Vagina (tissue), 2 donors: ENCODE data around the gene TMEM222. TPM values are rescaled to one million over a fixed set of nuclear protein-coding genes. Genes with fewer than 3 reads are reported as not detected.

ENCODE experiments used
- DNase-seq, 2 donors: peaks; one replicate each; pipeline ENCODE4 v3.0.0-alpha.2; 2017; ENCODE audit errors: extremely low spot score in 2 of 2
- H3K27ac ChIP-seq: fragments of 200-600 bp; sonication (generic); one replicate; pipeline ENCODE4 v1.5.1; 2019
- H3K27me3 ChIP-seq: fragments of 200-600 bp; sonication (generic); one replicate; pipeline ENCODE4 v1.5.1; 2019
- H3K36me3 ChIP-seq, 2 donors: fragments of 200-600 bp; sonication (generic); one replicate each; pipeline ENCODE4 v1.5.1; 2017 to 2019
- H3K4me1 ChIP-seq: fragments of 200-600 bp; sonication (generic); one replicate; pipeline ENCODE4 v1.5.1; 2019
- H3K4me3 ChIP-seq, 2 donors: fragments of 200-600 bp; sonication (generic); 1 replicate in 1 of 2; 2 replicates in 1 of 2; pipeline ENCODE4 v1.5.1; 2016 to 2019
- H3K9me3 ChIP-seq: fragments of 200-600 bp; sonication (generic); one replicate; pipeline ENCODE4 v1.5.1; 2019
- POLR2A ChIP-seq, 2 donors: fragments of 450-650 bp; IDR thresholded peaks; one replicate each; pipeline ENCODE4 v1.6.1; 2017; ENCODE audit warnings: antibody characterized with exemption in 2 of 2, mild to moderate bottlenecking in 2 of 2, moderate library complexity in 2 of 2
- POLR2AphosphoS5 ChIP-seq, 2 donors: sonication (generic); formaldehyde crosslinking; IDR thresholded peaks; one replicate each; pipeline ENCODE4 v1.9.0; 2017; ENCODE audit warnings: antibody characterized with exemption in 2 of 2, mild to moderate bottlenecking in 2 of 2, low read depth in 1 of 2; ENCODE audit not compliant: insufficient read depth in 1 of 2
- intact Hi-C: fragments of 100-400 bp; cut with DNase I; formaldehyde crosslinking; loops from one replicate; pipeline ENCODE4 v1.15.1; 2023
- total RNA-seq: library from RNA; depleted of rRNA; stranded (reverse); fragments of >200 nt; gene quantifications from one replicate; pipeline ENCODE4 v1.2.3, GENCODE V29; 2016
- TF ChIP-seq, protein P1 (sequence below), 3 experiments: fragments of 450-650 bp in 2 of 3; fragments of 200-600 bp in 1 of 3; sonication (generic) in 1 of 3; IDR thresholded peaks; one replicate each; pipeline ENCODE4 v1.5.1; 2017 to 2019; ENCODE audit warnings: antibody characterized with exemption in 3 of 3, mild to moderate bottlenecking in 2 of 3, moderate library complexity in 2 of 3

TMEM222 gene
- total RNA-seq, 1 donor from 2014 or later, result 30.7 TPM

- H3K4me3 ChIP-seq, result peak overlapping the region; percentile 37 to 65
- intact Hi-C loops, result no loop called here
- no peaks in the 10 kb centered on the region for H3K27me3 ChIP-seq
- DNase-seq, result no peak
- no peaks in the 10 kb centered on the region for H3K9me3 ChIP-seq
- peak in 1 of 2 donors; percentile 23 for TF ChIP-seq POLR2AphosphoS5 (IDR thresholded peaks at IDR 0.05; ENCODE audit: insufficient read depth in 1 of 2, low read depth in 1 of 2)
- no peak for TF ChIP-seq POLR2A (IDR thresholded peaks at IDR 0.05)
- TF ChIP-seq, protein P1, sequence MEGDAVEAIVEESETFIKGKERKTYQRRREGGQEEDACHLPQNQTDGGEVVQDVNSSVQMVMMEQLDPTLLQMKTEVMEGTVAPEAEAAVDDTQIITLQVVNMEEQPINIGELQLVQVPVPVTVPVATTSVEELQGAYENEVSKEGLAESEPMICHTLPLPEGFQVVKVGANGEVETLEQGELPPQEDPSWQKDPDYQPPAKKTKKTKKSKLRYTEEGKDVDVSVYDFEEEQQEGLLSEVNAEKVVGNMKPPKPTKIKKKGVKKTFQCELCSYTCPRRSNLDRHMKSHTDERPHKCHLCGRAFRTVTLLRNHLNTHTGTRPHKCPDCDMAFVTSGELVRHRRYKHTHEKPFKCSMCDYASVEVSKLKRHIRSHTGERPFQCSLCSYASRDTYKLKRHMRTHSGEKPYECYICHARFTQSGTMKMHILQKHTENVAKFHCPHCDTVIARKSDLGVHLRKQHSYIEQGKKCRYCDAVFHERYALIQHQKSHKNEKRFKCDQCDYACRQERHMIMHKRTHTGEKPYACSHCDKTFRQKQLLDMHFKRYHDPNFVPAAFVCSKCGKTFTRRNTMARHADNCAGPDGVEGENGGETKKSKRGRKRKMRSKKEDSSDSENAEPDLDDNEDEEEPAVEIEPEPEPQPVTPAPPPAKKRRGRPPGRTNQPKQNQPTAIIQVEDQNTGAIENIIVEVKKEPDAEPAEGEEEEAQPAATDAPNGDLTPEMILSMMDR (IDR thresholded peaks at IDR 0.05), result no peak
- peaks cover 0 to 11% of the 10 kb centered on the region in 2 donors for H3K36me3 ChIP-seq
- H3K4me1 ChIP-seq, result peaks cover 44% of the 10 kb centered on the region
- H3K27ac ChIP-seq, result peak overlapping the region; percentile 31
Measured at GRCh38 chr1:27348861-27349783, 27.2 kb downstream of the TMEM222 start.

GRCh38 chr1:27349784-27350662, 28.1 kb downstream of the TMEM222 start:
- H3K4me1 ChIP-seq, result peaks cover 44% of the 10 kb centered on the region
- no peak for DNase-seq
- H3K27me3 ChIP-seq, result no peaks in the 10 kb centered on the region
- peak overlapping the region; percentile 31 for H3K27ac ChIP-seq
- intact Hi-C loops, result no loop called here
- peak overlapping the region; percentile 37 to 65 for H3K4me3 ChIP-seq
- no peak for TF ChIP-seq POLR2AphosphoS5 (IDR thresholded peaks at IDR 0.05; ENCODE audit: insufficient read depth in 1 of 2, low read depth in 1 of 2)
- TF ChIP-seq, protein P1 (IDR thresholded peaks at IDR 0.05), result no peak
- TF ChIP-seq POLR2A (IDR thresholded peaks at IDR 0.05), result no peak
- H3K9me3 ChIP-seq, result no peaks in the 10 kb centered on the region
- H3K36me3 ChIP-seq, result peaks cover 0 to 20% of the 10 kb centered on the region in 2 donors

DNA sequence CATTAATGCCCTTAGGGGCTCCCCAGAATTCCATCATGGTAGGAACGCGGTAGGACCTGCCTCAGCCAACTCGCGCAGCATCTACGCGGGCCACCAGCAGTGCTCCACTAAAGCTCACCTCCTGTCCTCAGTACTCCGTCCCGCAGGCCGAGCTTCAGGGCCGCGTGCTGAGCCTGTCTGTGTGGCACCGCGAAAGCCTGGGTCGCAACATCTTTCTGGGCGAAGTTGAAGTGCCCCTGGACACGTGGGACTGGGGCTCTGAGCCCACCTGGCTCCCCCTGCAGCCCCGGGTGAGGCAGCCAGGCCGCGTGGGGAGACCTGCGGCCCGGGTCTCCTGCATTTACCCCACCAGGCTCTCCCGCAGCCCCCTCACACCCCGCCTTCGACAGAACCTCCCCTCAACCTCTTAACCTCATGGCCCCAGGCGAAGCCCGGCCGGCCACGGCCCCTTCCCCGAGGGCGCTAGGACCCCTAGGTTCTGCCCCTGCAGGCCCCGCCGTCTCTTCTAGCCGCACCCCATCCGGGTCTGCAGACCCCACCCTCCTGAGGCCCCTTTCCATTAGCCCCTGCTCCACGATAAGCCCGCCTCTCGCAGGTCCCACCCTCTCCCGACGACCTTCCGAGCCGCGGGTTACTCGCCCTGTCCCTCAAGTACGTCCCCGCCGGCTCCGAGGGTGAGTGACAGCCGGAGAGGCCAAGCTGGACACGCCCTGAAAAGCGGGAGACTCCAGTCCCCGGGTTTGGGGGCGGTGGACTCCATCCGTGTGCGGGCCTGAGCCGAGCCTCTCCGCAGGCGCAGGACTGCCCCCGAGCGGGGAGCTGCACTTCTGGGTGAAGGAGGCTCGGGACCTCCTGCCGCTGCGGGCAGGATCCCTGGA, 28.9 kb downstream of the TMEM222 start:
- Histone ChIP-seq H3K9me3 (no peaks in the 10 kb centered on the region), H3K36me3 (peaks cover 0 to 29% of the 10 kb centered on the region in 2 donors), H3K4me3 (peak overlapping the region; percentile 37 to 65), H3K4me1 (peaks cover 44% of the 10 kb centered on the region), H3K27me3 (no peaks in the 10 kb centered on the region), H3K27ac (peak overlapping the region; percentile 72)
- DNase-seq, result no peak
- TF ChIP-seq, protein P1 (IDR thresholded peaks at IDR 0.05), result no peak
- TF ChIP-seq POLR2A (IDR thresholded peaks at IDR 0.05), result no peak
- peak in 1 of 2 donors; percentile 43 for TF ChIP-seq POLR2AphosphoS5 (IDR thresholded peaks at IDR 0.05; ENCODE audit: insufficient read depth in 1 of 2, low read depth in 1 of 2)
- intact Hi-C loops, result no loop called here

DNA sequence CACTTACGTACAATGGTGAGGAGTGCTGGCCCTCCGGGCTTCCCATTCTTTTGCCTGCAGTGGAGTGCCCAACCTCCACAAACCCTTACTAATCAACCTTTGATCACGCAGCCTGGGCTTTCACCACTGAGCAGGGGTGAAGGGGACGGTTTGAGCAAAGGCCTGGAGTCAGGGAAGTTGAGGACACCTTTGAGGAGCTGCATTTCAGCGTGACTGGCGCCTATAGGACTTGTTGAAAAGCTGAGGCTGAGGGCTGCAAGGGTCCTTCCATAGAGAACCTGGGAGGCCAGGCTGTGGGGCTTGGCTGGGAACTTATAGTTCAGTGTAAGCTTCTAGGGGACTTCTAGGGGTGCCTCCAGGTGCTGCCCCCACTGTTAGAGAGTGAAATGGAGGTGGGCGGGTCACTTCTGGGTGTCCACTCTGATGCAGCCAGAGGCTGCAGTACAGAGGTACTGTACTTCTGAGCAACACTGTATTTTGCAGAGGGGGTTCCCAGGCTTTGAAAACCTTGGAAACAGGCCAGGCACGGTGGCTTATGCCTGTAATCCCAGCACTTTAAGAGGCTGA, 29.7 kb downstream of the TMEM222 start:
- H3K4me1 ChIP-seq, result peaks cover 42% of the 10 kb centered on the region
- no peaks in the 10 kb centered on the region for H3K9me3 ChIP-seq
- intact Hi-C loops, result no loop called here
- peaks cover 0 to 36% of the 10 kb centered on the region in 2 donors for H3K36me3 ChIP-seq
- peak overlapping the region; percentile 72 for H3K27ac ChIP-seq
- no peaks in the 10 kb centered on the region for H3K27me3 ChIP-seq
- peak in 1 of 2 donors; percentile 2 for TF ChIP-seq POLR2AphosphoS5 (IDR thresholded peaks at IDR 0.05; ENCODE audit: insufficient read depth in 1 of 2, low read depth in 1 of 2)
- TF ChIP-seq, protein P1 (IDR thresholded peaks at IDR 0.05), result no peak
- no peak for TF ChIP-seq POLR2A (IDR thresholded peaks at IDR 0.05)
- peak overlapping the region; percentile 37 to 65 for H3K4me3 ChIP-seq
- no peak for DNase-seq
